ENCODE results near the gene DUSP5. TPM values are rescaled to one million over a fixed set of nuclear protein-coding genes. Genes with fewer than 3 reads are reported as not detected.
"Not testable (repeated sequence)": the region's sequence is repeated elsewhere in the genome, so short reads cannot be mapped to it uniquely, and the experiment has no call there.

DUSP5 gene
- total RNA-seq, 1 donor from 2014 or later = 0.34 TPM

GRCh38 chr10:110461530-110461929, 36.2 kb upstream of the DUSP5 start:
- no peak overlapping the region for H2AFZ ChIP-seq (replicated peaks)

GRCh38 chr10:110462166-110463095, 35.3 kb upstream of the DUSP5 start:
- Mint-ChIP-seq H3K4me3 (no peak overlapping the region), H3K9me3 (no peaks in the 10 kb centered on the region), H3K27me3 (ENCODE audit: insufficient read depth, low read depth) (peaks cover 17% of the 10 kb centered on the region), H3K4me1 (peaks cover 30% of the 10 kb centered on the region), H3K27ac (peak overlapping the region; percentile 26), H3K36me3 (no peaks in the 10 kb centered on the region)
- H3K9ac ChIP-seq = no peak overlapping the region
- H3K27me3 ChIP-seq = no peaks in the 10 kb centered on the region
- H3K4me1 ChIP-seq = no peaks in the 10 kb centered on the region
- H4K20me1 ChIP-seq (ENCODE audit: low read depth) = no peaks in the 10 kb centered on the region
- peak overlapping the region; percentile 42 for H2AFZ ChIP-seq (replicated peaks)
- TF ChIP-seq EZH2phosphoT487 (IDR thresholded peaks at IDR 0.05) (no peak), CTCF (IDR thresholded peaks at IDR 0.05) (no peak), EZH2 (IDR thresholded peaks at IDR 0.05) (no peak)
- no peaks in the 10 kb centered on the region for H3K79me2 ChIP-seq (ENCODE audit: low read depth)
- no peaks in the 10 kb centered on the region for H3K36me3 ChIP-seq
- no peaks in the 10 kb centered on the region for H3F3A ChIP-seq (ENCODE audit: low read depth)
- no peak overlapping the region for H3K27ac ChIP-seq
- H3K4me2 ChIP-seq = no peak overlapping the region
- no peak overlapping the region for H3K4me3 ChIP-seq
- no peaks in the 10 kb centered on the region for H3K9me3 ChIP-seq (ENCODE audit: low read depth)
- DNase-seq (ENCODE audit: low spot score) = no peak

More at GRCh38 chr10:110461530-110461929, 36.2 kb upstream of the DUSP5 start:
- peaks cover 17% of the 10 kb centered on the region for H3K27me3 Mint-ChIP-seq (ENCODE audit: insufficient read depth, low read depth)
- Histone ChIP-seq H3K27me3 (no peaks in the 10 kb centered on the region), H3K4me2 (no peak overlapping the region), H3K4me1 (no peaks in the 10 kb centered on the region), H3K9me3 (ENCODE audit: low read depth) (no peaks in the 10 kb centered on the region), H3K27ac (no peak overlapping the region), H3K9ac (no peak overlapping the region), H4K20me1 (ENCODE audit: low read depth) (no peaks in the 10 kb centered on the region), H3K79me2 (ENCODE audit: low read depth) (no peaks in the 10 kb centered on the region), H3F3A (ENCODE audit: low read depth) (no peaks in the 10 kb centered on the region), H3K36me3 (no peaks in the 10 kb centered on the region), H3K4me3 (no peak overlapping the region)
- H3K27ac Mint-ChIP-seq = no peak overlapping the region
- H3K36me3 Mint-ChIP-seq = no peaks in the 10 kb centered on the region
- no peak for DNase-seq (ENCODE audit: low spot score)
- H3K4me1 Mint-ChIP-seq = peaks cover 30% of the 10 kb centered on the region
- TF ChIP-seq EZH2 (IDR thresholded peaks at IDR 0.05) (no peak), EZH2phosphoT487 (IDR thresholded peaks at IDR 0.05) (no peak), CTCF (IDR thresholded peaks at IDR 0.05) (no peak)
- H3K9me3 Mint-ChIP-seq = no peaks in the 10 kb centered on the region
- H3K4me3 Mint-ChIP-seq = no peak overlapping the region

GRCh38 chr10:110468258-110468657, 29.4 kb upstream of the DUSP5 start:
- not testable (repeated sequence) for H2AFZ ChIP-seq (replicated peaks); H3K4me2 ChIP-seq; H3K4me3 Mint-ChIP-seq; H3K36me3 Mint-ChIP-seq; H3F3A ChIP-seq (ENCODE audit: low read depth); H3K27ac Mint-ChIP-seq; H3K36me3 ChIP-seq; H3K9ac ChIP-seq; H3K9me3 ChIP-seq (ENCODE audit: low read depth); H3K4me3 ChIP-seq; H3K27me3 ChIP-seq; H4K20me1 ChIP-seq (ENCODE audit: low read depth); H3K9me3 Mint-ChIP-seq; H3K27me3 Mint-ChIP-seq (ENCODE audit: insufficient read depth, low read depth); H3K79me2 ChIP-seq (ENCODE audit: low read depth); DNase-seq (ENCODE audit: low spot score); H3K27ac ChIP-seq; H3K4me1 ChIP-seq
- H3K4me1 Mint-ChIP-seq = peaks cover 12% of the 10 kb centered on the region

GRCh38 chr10:110470541-110470940, 27.2 kb upstream of the DUSP5 start:
- H3K9me3 Mint-ChIP-seq; H3K27ac ChIP-seq; H2AFZ ChIP-seq (replicated peaks); H3K36me3 ChIP-seq; H3F3A ChIP-seq (ENCODE audit: low read depth); H3K9ac ChIP-seq; H4K20me1 ChIP-seq (ENCODE audit: low read depth); H3K4me3 Mint-ChIP-seq; H3K27ac Mint-ChIP-seq; H3K36me3 Mint-ChIP-seq; H3K4me3 ChIP-seq; DNase-seq (ENCODE audit: low spot score); H3K4me2 ChIP-seq; H3K4me1 ChIP-seq; H3K27me3 ChIP-seq; H3K79me2 ChIP-seq (ENCODE audit: low read depth); H3K9me3 ChIP-seq (ENCODE audit: low read depth): not testable (repeated sequence)
- Mint-ChIP-seq H3K27me3 (ENCODE audit: insufficient read depth, low read depth) (peaks cover 10% of the 10 kb centered on the region), H3K4me1 (peaks cover 16% of the 10 kb centered on the region)

All from neural progenitor cell (in vitro differentiated cells).